ENCODE results near the gene CCR3. TPM values are rescaled to one million over a fixed set of nuclear protein-coding genes. Genes with fewer than 3 reads are reported as not detected.

The CCR3 gene
- total RNA-seq, 1 donor from 2014 or later: not detected

DNA sequence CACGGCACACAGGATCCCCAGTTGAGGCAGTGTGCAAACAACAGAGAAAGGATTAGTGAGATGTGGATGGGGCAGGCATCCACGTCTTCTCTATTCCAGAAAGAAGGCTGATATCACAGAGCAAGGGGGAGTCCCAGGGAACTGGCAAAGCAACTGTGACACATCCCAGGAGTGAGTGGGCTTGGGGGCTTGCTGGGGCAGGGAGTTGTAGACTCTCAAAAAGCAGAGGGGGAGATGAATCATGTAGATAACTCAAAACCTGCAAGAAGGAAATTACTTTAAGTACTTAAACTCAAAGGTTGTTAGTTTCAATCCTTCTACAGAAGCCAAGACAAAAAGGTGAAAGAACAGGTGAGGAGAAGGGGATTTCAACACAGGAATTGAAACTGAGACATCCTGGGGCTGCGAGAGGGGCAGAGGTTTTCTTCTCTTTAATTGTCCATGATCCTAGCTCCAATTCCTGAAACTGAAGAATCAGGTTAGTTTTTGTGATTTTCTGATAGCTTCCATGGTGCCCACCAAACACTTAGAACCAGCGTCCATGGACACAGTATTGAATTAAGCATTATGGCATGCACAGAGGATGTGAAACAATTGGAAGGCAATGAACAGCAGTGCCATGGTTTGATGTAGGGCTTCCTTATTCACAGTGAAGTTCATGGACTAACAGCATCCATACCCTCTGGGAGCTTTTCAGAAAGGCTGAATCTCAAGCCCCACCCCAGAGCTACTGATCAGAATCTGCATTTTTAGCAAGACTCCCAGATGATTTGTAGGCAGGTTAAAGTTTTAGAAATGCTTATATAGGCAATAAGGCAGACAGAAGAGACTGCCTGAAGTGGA lies 52.0 kb downstream of the CCR3 start:
- TF ChIP-seq, protein P1, sequence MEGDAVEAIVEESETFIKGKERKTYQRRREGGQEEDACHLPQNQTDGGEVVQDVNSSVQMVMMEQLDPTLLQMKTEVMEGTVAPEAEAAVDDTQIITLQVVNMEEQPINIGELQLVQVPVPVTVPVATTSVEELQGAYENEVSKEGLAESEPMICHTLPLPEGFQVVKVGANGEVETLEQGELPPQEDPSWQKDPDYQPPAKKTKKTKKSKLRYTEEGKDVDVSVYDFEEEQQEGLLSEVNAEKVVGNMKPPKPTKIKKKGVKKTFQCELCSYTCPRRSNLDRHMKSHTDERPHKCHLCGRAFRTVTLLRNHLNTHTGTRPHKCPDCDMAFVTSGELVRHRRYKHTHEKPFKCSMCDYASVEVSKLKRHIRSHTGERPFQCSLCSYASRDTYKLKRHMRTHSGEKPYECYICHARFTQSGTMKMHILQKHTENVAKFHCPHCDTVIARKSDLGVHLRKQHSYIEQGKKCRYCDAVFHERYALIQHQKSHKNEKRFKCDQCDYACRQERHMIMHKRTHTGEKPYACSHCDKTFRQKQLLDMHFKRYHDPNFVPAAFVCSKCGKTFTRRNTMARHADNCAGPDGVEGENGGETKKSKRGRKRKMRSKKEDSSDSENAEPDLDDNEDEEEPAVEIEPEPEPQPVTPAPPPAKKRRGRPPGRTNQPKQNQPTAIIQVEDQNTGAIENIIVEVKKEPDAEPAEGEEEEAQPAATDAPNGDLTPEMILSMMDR (IDR thresholded peaks at IDR 0.05; ENCODE audit: unreplicated experiment): no peak
- no peak for DNase-seq (ENCODE audit: low spot score in 2 of 2, unreplicated experiment in 2 of 2)
- peaks cover 5% of the 10 kb centered on the region for H3K27me3 Mint-ChIP-seq (ENCODE audit: low read depth)
- no peak overlapping the region for H3K27ac Mint-ChIP-seq
- H3K36me3 Mint-ChIP-seq: no peaks in the 10 kb centered on the region
- H3K4me3 Mint-ChIP-seq: no peak overlapping the region
- H3K9me3 Mint-ChIP-seq: no peaks in the 10 kb centered on the region
- H3K4me1 Mint-ChIP-seq: no peaks in the 10 kb centered on the region

DNA sequence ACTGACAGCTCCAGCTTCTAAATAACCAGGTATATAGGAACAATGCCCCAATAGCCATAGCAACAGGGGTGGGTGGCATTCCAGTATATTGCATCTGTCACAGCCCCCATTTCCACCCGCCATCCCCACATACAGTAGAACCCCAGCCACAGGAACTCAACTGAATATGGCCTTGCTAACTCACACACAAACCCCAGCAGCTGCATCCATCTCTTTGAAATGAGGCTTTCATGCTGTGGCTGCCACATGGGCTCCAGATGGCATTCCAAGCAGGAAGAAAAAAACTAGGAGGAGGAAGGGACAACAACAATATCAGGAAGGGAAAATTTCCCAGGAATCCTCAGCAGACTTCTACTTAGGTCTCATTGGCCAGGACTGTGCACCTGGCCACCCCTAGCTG lies 54.6 kb downstream of the CCR3 start:
- DNase-seq (ENCODE audit: low spot score in 2 of 2, unreplicated experiment in 2 of 2): no peak
- no peak overlapping the region for H3K4me3 Mint-ChIP-seq
- no peaks in the 10 kb centered on the region for H3K36me3 Mint-ChIP-seq
- no peaks in the 10 kb centered on the region for H3K4me1 Mint-ChIP-seq
- no peak overlapping the region for H3K27ac Mint-ChIP-seq
- peaks cover 12% of the 10 kb centered on the region for H3K27me3 Mint-ChIP-seq (ENCODE audit: low read depth)
- TF ChIP-seq, protein P1 (IDR thresholded peaks at IDR 0.05; ENCODE audit: unreplicated experiment): no peak
- H3K9me3 Mint-ChIP-seq: no peaks in the 10 kb centered on the region

DNA sequence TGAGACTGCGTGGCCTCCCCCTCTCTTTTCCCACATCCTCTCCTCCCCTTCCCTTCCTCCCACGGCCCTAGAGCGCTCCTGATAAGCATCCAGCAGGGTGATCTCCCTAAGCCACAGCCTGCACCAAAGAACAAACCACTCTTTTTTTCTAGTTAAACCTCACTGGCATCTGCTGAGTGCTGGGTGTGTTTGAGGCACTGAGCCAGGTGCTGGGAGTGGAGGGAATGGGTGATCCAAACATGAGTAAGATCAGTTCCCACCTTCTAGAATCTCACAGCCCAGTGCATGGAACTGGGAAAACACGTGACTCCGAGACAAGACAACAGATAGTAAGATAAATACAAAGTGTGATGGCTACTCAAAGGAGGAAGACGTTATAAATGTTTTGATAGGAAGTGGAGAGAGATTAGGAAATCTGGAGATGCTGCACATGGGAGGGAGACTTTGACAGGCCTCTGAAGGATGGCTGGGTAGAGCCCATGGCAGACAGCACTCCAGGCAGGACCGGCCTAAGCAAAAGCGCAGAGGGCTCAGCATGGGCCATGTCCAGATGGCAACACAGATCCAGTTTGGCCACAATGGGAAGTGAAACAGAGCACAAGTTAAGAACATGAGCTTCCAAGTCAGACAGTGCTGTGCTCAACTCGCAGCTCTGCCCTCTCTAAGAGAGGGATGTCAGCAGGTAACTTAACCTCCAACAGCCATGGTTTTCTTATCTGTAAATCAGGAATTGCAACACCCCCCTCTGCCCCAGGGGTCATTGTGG lies 55.6 kb downstream of the CCR3 start:
- no peaks in the 10 kb centered on the region for H3K9me3 Mint-ChIP-seq
- DNase-seq (ENCODE audit: low spot score in 2 of 2, unreplicated experiment in 2 of 2): no peak
- H3K4me1 Mint-ChIP-seq: no peaks in the 10 kb centered on the region
- H3K27ac Mint-ChIP-seq: no peak overlapping the region
- H3K27me3 Mint-ChIP-seq (ENCODE audit: low read depth): peaks cover 13% of the 10 kb centered on the region
- TF ChIP-seq, protein P1 (IDR thresholded peaks at IDR 0.05; ENCODE audit: unreplicated experiment): no peak
- H3K36me3 Mint-ChIP-seq: no peaks in the 10 kb centered on the region
- H3K4me3 Mint-ChIP-seq: no peak overlapping the region

DNA sequence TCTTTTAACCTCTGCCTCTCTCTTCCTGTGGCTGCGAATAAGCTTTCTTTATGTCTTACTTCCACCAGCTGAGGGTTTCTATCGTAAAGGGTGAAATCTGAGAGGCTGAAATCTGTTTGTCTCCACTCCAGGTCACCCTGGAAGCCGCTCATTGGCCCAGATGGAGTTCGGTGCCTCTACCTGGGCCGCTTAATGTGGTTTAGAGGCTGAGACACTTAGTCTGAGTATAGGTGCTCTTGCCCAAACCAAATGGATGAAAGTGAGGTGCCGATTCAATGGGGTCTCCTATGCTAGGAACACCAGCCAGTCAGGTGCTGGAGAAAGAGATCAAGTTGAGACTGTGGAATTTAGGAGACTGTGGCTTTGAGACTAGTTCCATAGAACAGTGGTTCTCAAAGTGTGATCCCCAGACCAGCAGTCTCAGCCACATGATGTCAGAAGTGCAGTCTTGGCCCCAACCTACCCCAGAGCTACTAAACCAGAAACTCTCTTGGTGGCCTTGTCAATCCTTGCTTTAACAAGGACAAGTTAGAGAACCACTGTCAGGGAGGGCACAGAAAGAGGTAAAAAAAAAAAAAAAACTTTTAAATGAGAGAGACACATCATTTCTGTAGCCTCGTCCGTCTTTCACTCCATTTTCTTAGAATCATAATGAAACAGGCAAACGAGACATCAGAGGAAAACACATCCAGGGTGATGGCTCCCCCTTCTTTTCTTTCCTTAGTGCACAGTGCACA lies 56.8 kb downstream of the CCR3 start:
- DNase-seq (ENCODE audit: low spot score in 2 of 2, unreplicated experiment in 2 of 2): no peak
- TF ChIP-seq, protein P1 (IDR thresholded peaks at IDR 0.05; ENCODE audit: unreplicated experiment): no peak

DNA sequence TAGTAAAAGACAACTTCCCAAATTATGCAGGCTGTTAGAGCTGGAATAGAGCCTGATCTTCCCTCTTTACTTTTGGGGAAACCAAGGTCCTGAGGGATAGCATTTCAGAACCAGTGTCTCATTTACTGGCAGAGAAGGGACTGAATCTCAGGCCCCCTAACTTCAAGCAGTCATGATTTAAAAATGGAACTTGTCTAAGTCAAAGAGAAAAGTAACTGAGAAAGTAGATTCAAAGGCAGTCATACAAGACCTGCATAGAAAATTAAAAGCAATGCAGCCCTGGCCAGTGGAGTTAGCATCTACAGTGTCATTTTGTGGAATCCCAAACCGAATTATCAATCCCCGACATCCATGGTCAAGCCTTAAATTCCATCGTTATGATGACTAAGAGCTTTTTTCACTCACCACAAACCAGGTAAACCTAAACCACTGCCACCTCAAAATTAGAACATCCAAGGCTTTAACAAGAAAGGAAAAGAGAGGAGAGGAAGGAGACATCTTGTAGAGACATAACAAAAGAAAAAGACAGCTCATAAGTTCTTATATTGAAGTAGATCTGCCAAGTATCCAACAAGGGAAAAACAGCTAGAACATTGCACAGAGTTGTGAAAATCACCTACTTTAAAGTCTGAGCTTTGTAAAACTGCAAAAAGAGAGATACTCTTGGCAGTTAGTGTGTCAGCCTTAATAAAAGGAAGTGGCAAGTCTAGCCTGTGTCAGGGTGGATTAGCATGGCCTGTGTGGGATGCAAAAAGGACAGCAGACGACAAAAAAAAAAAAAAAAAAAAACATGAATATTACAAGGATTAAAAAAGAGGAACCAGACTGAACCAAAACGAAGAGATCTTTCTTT lies 57.6 kb downstream of the CCR3 start:
- no peak overlapping the region for H3K4me3 Mint-ChIP-seq
- TF ChIP-seq, protein P1 (IDR thresholded peaks at IDR 0.05; ENCODE audit: unreplicated experiment): no peak
- no peak for DNase-seq (ENCODE audit: low spot score in 2 of 2, unreplicated experiment in 2 of 2)
- no peaks in the 10 kb centered on the region for H3K36me3 Mint-ChIP-seq
- H3K27ac Mint-ChIP-seq: no peak overlapping the region
- no peaks in the 10 kb centered on the region for H3K9me3 Mint-ChIP-seq
- H3K4me1 Mint-ChIP-seq: no peaks in the 10 kb centered on the region
- peaks cover 20% of the 10 kb centered on the region for H3K27me3 Mint-ChIP-seq (ENCODE audit: low read depth)

More for the DNA sequence above, 56.8 kb downstream of the CCR3 start:
- H3K4me3 Mint-ChIP-seq: no peak overlapping the region
- H3K27me3 Mint-ChIP-seq (ENCODE audit: low read depth): peaks cover 17% of the 10 kb centered on the region
- no peaks in the 10 kb centered on the region for H3K4me1 Mint-ChIP-seq
- no peaks in the 10 kb centered on the region for H3K9me3 Mint-ChIP-seq
- H3K36me3 Mint-ChIP-seq: no peaks in the 10 kb centered on the region
- no peak overlapping the region for H3K27ac Mint-ChIP-seq
